Panc1 (cell line): ENCODE measurements around the gene ACE2. TPM values are rescaled to one million over a fixed set of nuclear protein-coding genes. Genes with fewer than 3 reads are reported as not detected.

Experiments
- ATAC-seq: fragments of 200-7000 bp; cut with Tn5 transposase; 2 replicates; pipeline ENCODE4 v1.9.1; 2020; ENCODE audit warnings: mild to moderate bottlenecking, moderate library complexity
- BruUV-seq: library from RNA; stranded (reverse); fragments of 400-500 nt; replicated peaks from 2 replicates; lab custom pipeline; 2021; lab: Mats Ljungman, UMichigan
- CTCF ChIA-PET: fragments of 300-600 bp; sonication (Branson Sonifier 250); formaldehyde crosslinking; loops from one replicate; lab custom pipeline; 2022; ENCODE audit warnings: antibody characterized with exemption; lab: Charles Lee
- POLR2A ChIA-PET: fragments of 300-600 bp; sonication (Branson Sonifier 250); formaldehyde crosslinking; loops from one replicate; lab custom pipeline; 2022; ENCODE audit warnings: antibody characterized with exemption; lab: Charles Lee
- DNase-seq: peaks from one replicate; pipeline ENCODE4 v3.0.0-alpha.2; 2010; ENCODE audit warnings: low read depth, low spot score
- H3K27ac ChIP-seq: 2 replicates; pipeline ENCODE4 v1.5.1; 2011; ENCODE audit warnings: mild to moderate bottlenecking, low read length, inconsistent platforms
- H3K27me3 ChIP-seq: fragments of 200-500 bp; sonication (Bioruptor generic); 2 replicates; pipeline ENCODE4 v1.6.0; 2014; ENCODE audit warnings: low read length, inconsistent platforms; ENCODE audit not compliant: control insufficient read depth, insufficient read depth
- H3K36me3 ChIP-seq: fragments of 200-500 bp; sonication (Bioruptor generic); 2 replicates; pipeline ENCODE4 v1.5.1; 2014; ENCODE audit warnings: inconsistent platforms, mild to moderate bottlenecking, low read length, moderate library complexity; ENCODE audit not compliant: control insufficient read depth, insufficient read depth
- H3K4me1 ChIP-seq: 2 replicates; pipeline ENCODE4 v1.5.1; 2011; ENCODE audit warnings: inconsistent platforms, mild to moderate bottlenecking, low read length, moderate library complexity; ENCODE audit not compliant: control insufficient read depth, insufficient read depth
- H3K4me3 ChIP-seq, 2 experiments: 2 replicates each; pipeline ENCODE4 v1.5.1; 2011 to 2012; ENCODE audit warnings: low read depth in 2 of 2, low read length in 2 of 2, mild to moderate bottlenecking in 2 of 2, inconsistent platforms in 1 of 2, moderate library complexity in 1 of 2
- H3K9me3 ChIP-seq: fragments of 200-500 bp; sonication (Bioruptor generic); 2 replicates; pipeline ENCODE4 v1.5.1; 2014; ENCODE audit warnings: low read depth, mild to moderate bottlenecking, inconsistent platforms, low read length, moderate library complexity; ENCODE audit not compliant: control insufficient read depth, insufficient read depth
- POLR2AphosphoS5 ChIP-seq: IDR thresholded peaks from 2 replicates; pipeline ENCODE4 v1.6.1; 2012; ENCODE audit warnings: mild to moderate bottlenecking, low read depth, low read length, moderate library complexity
- SIN3A ChIP-seq: IDR thresholded peaks from 2 replicates; pipeline ENCODE4 v1.6.1; 2012; ENCODE audit warnings: low read depth, mild to moderate bottlenecking, low read length, moderate library complexity, borderline replicate concordance; ENCODE audit not compliant: insufficient read depth
- TCF7L2 ChIP-seq: IDR thresholded peaks from 2 replicates; pipeline ENCODE4 v1.6.1; 2011; ENCODE audit warnings: mild to moderate bottlenecking, low read depth, low read length, inconsistent platforms
- in situ Hi-C: cut with HindIII; loops from 2 replicates; pipeline ENCODE4 v1.10.0; 2016; ENCODE audit warnings: low sequenced_read_pairs, low pct_unique_long_range_greater_than_20kb
- intact Hi-C: fragments of 100-400 bp; cut with micrococcal nuclease; formaldehyde crosslinking; loops from one replicate; pipeline ENCODE4 v1.10.0; 2022; ENCODE audit not compliant: unreplicated experiment
- total RNA-seq: library from RNA; stranded (reverse); gene quantifications from one replicate; pipeline ENCODE4 v1.2.1, GENCODE V29; 2021; ENCODE audit not compliant: unreplicated experiment
- TF ChIP-seq, protein P1 (sequence below), 2 experiments: IDR thresholded peaks; 2 replicates each; pipeline ENCODE4 v1.6.1; 2011 to 2012; ENCODE audit warnings: low read depth in 2 of 2, control low read depth in 1 of 2, low read length in 1 of 2, mild to moderate bottlenecking in 1 of 2, moderate library complexity in 1 of 2; ENCODE audit not compliant: insufficient read depth in 1 of 2
- TF ChIP-seq, protein P2 (sequence below): fragments of 450-650 bp; IDR thresholded peaks from 2 replicates; pipeline ENCODE4 v1.5.1; 2017; ENCODE audit warnings: mild to moderate bottlenecking

The ACE2 gene
- total RNA-seq, 1 experiment from 2014 or later, result not detected

DNA sequence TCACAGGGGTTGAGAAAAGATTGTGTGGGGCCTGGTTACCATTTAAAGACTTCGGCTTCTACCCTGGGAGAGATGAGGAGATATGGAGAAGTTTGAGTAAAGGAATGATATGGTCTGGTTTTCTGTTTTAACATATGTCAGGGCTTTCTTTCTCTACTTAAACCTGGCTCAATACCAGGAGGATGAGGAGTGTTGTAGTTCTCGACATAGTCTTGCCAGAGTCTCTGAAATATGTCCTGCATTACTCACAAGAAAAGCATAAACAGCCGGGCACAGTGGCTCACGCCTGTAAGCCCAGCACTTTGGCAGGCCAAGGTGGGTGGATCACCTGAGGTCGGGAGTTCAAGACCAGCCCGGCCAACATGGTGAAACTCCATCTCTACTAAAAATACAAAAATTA is 16.4 kb upstream of the ACE2 start:
- BruUV-seq, result no TSS peak
- intact Hi-C loops, result no loop called here
- H3K27me3 ChIP-seq, result no peaks in the 10 kb centered on the region
- no peak overlapping the region for H3K4me3 ChIP-seq
- no peaks in the 10 kb centered on the region for H3K9me3 ChIP-seq
- POLR2A ChIA-PET, result no interaction called here
- no peak overlapping the region for H3K27ac ChIP-seq
- H3K36me3 ChIP-seq, result no peaks in the 10 kb centered on the region
- in situ Hi-C loops, result no loop called here
- H3K4me1 ChIP-seq, result no peaks in the 10 kb centered on the region
- no peak for DNase-seq
- CTCF ChIA-PET, result no interaction called here
- no peak for ATAC-seq
- no peak for TF ChIP-seq SIN3A
- no peak for TF ChIP-seq POLR2AphosphoS5
- TF ChIP-seq, protein P1, sequence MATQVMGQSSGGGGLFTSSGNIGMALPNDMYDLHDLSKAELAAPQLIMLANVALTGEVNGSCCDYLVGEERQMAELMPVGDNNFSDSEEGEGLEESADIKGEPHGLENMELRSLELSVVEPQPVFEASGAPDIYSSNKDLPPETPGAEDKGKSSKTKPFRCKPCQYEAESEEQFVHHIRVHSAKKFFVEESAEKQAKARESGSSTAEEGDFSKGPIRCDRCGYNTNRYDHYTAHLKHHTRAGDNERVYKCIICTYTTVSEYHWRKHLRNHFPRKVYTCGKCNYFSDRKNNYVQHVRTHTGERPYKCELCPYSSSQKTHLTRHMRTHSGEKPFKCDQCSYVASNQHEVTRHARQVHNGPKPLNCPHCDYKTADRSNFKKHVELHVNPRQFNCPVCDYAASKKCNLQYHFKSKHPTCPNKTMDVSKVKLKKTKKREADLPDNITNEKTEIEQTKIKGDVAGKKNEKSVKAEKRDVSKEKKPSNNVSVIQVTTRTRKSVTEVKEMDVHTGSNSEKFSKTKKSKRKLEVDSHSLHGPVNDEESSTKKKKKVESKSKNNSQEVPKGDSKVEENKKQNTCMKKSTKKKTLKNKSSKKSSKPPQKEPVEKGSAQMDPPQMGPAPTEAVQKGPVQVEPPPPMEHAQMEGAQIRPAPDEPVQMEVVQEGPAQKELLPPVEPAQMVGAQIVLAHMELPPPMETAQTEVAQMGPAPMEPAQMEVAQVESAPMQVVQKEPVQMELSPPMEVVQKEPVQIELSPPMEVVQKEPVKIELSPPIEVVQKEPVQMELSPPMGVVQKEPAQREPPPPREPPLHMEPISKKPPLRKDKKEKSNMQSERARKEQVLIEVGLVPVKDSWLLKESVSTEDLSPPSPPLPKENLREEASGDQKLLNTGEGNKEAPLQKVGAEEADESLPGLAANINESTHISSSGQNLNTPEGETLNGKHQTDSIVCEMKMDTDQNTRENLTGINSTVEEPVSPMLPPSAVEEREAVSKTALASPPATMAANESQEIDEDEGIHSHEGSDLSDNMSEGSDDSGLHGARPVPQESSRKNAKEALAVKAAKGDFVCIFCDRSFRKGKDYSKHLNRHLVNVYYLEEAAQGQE (IDR thresholded peaks at IDR 0.05; ENCODE audit: insufficient read depth in 1 of 2, low read depth in 2 of 2, low read length in 1 of 2), result no peak
- TF ChIP-seq TCF7L2, result no peak
- TF ChIP-seq, protein P2, sequence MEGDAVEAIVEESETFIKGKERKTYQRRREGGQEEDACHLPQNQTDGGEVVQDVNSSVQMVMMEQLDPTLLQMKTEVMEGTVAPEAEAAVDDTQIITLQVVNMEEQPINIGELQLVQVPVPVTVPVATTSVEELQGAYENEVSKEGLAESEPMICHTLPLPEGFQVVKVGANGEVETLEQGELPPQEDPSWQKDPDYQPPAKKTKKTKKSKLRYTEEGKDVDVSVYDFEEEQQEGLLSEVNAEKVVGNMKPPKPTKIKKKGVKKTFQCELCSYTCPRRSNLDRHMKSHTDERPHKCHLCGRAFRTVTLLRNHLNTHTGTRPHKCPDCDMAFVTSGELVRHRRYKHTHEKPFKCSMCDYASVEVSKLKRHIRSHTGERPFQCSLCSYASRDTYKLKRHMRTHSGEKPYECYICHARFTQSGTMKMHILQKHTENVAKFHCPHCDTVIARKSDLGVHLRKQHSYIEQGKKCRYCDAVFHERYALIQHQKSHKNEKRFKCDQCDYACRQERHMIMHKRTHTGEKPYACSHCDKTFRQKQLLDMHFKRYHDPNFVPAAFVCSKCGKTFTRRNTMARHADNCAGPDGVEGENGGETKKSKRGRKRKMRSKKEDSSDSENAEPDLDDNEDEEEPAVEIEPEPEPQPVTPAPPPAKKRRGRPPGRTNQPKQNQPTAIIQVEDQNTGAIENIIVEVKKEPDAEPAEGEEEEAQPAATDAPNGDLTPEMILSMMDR, result no peak

DNA sequence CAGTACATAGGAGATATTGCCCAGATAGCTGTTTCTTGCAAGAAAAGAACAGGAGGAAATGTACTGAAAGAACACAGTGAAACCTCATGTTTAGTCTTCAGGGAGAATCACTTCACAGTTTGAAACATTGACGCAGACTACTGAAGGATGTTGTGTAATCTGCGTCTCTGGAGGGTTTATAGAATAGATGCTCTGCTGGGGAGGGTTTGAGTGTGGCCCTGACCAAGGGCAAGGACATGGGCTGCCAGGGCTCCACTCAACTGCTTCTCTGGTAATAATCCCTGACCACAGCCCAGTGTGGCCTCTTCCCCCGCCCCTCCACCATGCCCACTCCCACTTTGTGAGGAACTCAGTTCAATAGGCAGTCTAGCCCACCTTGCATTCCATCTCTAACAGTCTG is 15.8 kb upstream of the ACE2 start:
- no peaks in the 10 kb centered on the region for H3K9me3 ChIP-seq
- in situ Hi-C loops (no loop called here), intact Hi-C loops (no loop called here)
- H3K4me1 ChIP-seq, result no peaks in the 10 kb centered on the region
- no peak overlapping the region for H3K4me3 ChIP-seq
- H3K36me3 ChIP-seq, result no peaks in the 10 kb centered on the region
- CTCF ChIA-PET, result no interaction called here
- POLR2A ChIA-PET, result no interaction called here
- DNase-seq, result no peak
- no peak for TF ChIP-seq TCF7L2
- ATAC-seq, result no peak
- no peaks in the 10 kb centered on the region for H3K27me3 ChIP-seq
- BruUV-seq, result no TSS peak
- H3K27ac ChIP-seq, result no peak overlapping the region

DNA sequence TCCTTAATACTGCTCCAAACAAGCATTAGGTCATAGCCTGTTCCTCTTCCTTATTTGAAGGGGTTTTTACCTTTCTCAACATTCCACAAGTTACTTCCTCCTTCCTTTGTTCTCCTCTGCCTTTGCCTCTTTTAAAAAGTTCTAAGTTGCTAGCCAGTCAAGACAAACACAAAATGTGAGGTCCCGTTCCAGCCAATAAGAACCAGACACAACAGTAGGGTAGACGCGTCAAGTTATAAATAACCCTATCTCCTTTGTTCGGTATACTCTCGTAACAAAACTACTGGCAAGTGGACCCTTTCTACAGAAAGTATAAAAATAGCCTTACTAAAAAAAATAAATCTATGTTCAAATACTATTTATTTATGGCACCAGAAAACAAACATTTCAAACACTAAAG is 6.3 kb upstream of the ACE2 start:
- no peaks in the 10 kb centered on the region for H3K27me3 ChIP-seq
- DNase-seq (no peak), ATAC-seq (no peak)
- TF ChIP-seq TCF7L2, result no peak
- no peak for TF ChIP-seq SIN3A
- TF ChIP-seq, protein P1 (IDR thresholded peaks at IDR 0.05; ENCODE audit: insufficient read depth in 1 of 2, low read depth in 2 of 2, low read length in 1 of 2), result no peak
- TF ChIP-seq, protein P2, result no peak
- no peak for TF ChIP-seq POLR2AphosphoS5
- H3K27ac ChIP-seq, result no peak overlapping the region
- CTCF ChIA-PET, result no interaction called here
- intact Hi-C loops, result no loop called here
- no TSS peak for BruUV-seq
- no peaks in the 10 kb centered on the region for H3K36me3 ChIP-seq
- in situ Hi-C loops, result no loop called here
- no peaks in the 10 kb centered on the region for H3K9me3 ChIP-seq
- POLR2A ChIA-PET, result no interaction called here
- no peak overlapping the region for H3K4me3 ChIP-seq
- no peaks in the 10 kb centered on the region for H3K4me1 ChIP-seq
